ENCODE data around the gene KCNQ1. TPM values are rescaled to one million over a fixed set of nuclear protein-coding genes. Genes with fewer than 3 reads are reported as not detected.

KCNQ1 gene
- total and polyA plus RNA-seq, 2 of the 13 experiments (the other 11 are each of a cell fraction or from before 2014, with no cell fraction given), result 0.02 to 0.08 TPM

DNA sequence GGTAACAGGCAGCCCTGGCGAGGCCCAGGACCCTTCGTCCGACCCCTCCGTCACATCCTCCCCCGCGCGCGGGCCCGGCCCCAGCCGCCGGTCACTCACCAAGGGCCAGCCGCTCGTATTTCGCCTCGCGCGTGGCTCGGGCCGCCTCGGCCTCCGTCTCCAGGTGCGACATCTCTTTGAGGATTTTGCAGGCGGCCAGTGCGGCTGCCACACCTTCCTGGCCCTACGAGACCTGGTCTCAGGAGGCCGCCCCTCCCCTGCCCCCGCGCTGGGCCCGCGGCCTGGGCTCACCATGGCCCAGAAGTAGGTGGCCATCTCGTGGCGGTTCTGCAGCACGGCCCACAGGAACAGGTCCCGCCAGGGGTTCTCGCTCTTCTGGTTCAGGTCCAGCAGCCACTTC, 30.2 kb upstream of the KCNQ1 start (continued):
- TF ChIP-seq, protein P1, sequence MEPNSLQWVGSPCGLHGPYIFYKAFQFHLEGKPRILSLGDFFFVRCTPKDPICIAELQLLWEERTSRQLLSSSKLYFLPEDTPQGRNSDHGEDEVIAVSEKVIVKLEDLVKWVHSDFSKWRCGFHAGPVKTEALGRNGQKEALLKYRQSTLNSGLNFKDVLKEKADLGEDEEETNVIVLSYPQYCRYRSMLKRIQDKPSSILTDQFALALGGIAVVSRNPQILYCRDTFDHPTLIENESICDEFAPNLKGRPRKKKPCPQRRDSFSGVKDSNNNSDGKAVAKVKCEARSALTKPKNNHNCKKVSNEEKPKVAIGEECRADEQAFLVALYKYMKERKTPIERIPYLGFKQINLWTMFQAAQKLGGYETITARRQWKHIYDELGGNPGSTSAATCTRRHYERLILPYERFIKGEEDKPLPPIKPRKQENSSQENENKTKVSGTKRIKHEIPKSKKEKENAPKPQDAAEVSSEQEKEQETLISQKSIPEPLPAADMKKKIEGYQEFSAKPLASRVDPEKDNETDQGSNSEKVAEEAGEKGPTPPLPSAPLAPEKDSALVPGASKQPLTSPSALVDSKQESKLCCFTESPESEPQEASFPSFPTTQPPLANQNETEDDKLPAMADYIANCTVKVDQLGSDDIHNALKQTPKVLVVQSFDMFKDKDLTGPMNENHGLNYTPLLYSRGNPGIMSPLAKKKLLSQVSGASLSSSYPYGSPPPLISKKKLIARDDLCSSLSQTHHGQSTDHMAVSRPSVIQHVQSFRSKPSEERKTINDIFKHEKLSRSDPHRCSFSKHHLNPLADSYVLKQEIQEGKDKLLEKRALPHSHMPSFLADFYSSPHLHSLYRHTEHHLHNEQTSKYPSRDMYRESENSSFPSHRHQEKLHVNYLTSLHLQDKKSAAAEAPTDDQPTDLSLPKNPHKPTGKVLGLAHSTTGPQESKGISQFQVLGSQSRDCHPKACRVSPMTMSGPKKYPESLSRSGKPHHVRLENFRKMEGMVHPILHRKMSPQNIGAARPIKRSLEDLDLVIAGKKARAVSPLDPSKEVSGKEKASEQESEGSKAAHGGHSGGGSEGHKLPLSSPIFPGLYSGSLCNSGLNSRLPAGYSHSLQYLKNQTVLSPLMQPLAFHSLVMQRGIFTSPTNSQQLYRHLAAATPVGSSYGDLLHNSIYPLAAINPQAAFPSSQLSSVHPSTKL (CRISPR knock-in tag; IDR thresholded peaks at IDR 0.05), result no peak
- TF ChIP-seq, protein P2, sequence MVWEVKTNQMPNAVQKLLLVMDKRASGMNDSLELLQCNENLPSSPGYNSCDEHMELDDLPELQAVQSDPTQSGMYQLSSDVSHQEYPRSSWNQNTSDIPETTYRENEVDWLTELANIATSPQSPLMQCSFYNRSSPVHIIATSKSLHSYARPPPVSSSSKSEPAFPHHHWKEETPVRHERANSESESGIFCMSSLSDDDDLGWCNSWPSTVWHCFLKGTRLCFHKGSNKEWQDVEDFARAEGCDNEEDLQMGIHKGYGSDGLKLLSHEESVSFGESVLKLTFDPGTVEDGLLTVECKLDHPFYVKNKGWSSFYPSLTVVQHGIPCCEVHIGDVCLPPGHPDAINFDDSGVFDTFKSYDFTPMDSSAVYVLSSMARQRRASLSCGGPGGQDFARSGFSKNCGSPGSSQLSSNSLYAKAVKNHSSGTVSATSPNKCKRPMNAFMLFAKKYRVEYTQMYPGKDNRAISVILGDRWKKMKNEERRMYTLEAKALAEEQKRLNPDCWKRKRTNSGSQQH (CRISPR knock-in tag; IDR thresholded peaks at IDR 0.05; ENCODE audit: low read depth), result no peak
- TF ChIP-seq ZNF709 (CRISPR knock-in tag; IDR thresholded peaks at IDR 0.05) (no peak), NFIC (IDR thresholded peaks at IDR 0.05; ENCODE audit: low read length) (no peak), NONO (IDR thresholded peaks at IDR 0.05) (no peak), NONO (CRISPR knock-in tag; conservative IDR thresholded peaks at IDR 0.05) (no peak), ZNF550 (CRISPR knock-in tag; IDR thresholded peaks at IDR 0.05; ENCODE audit: borderline replicate concordance) (no peak), ZNF251 (CRISPR knock-in tag; IDR thresholded peaks at IDR 0.05) (no peak), ZNF552 (CRISPR knock-in tag; IDR thresholded peaks at IDR 0.05; ENCODE audit: borderline replicate concordance) (no peak), ZNF761 (CRISPR knock-in tag; conservative IDR thresholded peaks at IDR 0.05) (no peak), KDM4B (CRISPR knock-in tag; IDR thresholded peaks at IDR 0.05) (no peak)

Data from HepG2 (cell line).